Prostate gland (tissue), 2 donors: ENCODE measurements around the gene TAF5L. TPM values are rescaled to one million over a fixed set of nuclear protein-coding genes. Genes with fewer than 3 reads are reported as not detected.
A peak's percentile ranks its signal among the peaks of the same experiment; 100 is the strongest.

Experiments used
- DNase-seq: peaks from one replicate; pipeline ENCODE4 v3.0.0-alpha.2; 2019; ENCODE audit warnings: low spot score
- H3K27ac ChIP-seq, 2 donors: fragments of 200-600 bp; sonication (generic); 2 replicates each; pipeline ENCODE4 v1.5.1; 2017 to 2019
- H3K27me3 ChIP-seq: fragments of 200-600 bp; sonication (generic); replicated peaks from 2 replicates; pipeline ENCODE4 v1.5.1; 2019; ENCODE audit not compliant: insufficient read depth
- H3K36me3 ChIP-seq, 2 donors: fragments of 200-600 bp; sonication (generic); 1 replicate in 1 of 2; 2 replicates in 1 of 2; pipeline versions ENCODE4 v1.5.1 to v1.8.1; 2017 to 2019
- H3K4me1 ChIP-seq: fragments of 200-600 bp; sonication (generic); replicated peaks from 2 replicates; pipeline ENCODE4 v1.5.1; 2019
- H3K4me3 ChIP-seq, 2 donors: fragments of 200-600 bp; sonication (generic); 2 replicates each; pipeline ENCODE4 v1.5.1; 2017 to 2019
- H3K9me3 ChIP-seq: fragments of 200-600 bp; sonication (generic); 2 replicates; pipeline ENCODE4 v1.5.1; 2017
- CTCF ChIP-seq, 4 experiments: fragments of 200-600 bp in 2 of 4; fragments of 450-650 bp in 2 of 4; sonication (generic) in 2 of 4; IDR thresholded peaks; 1 replicate in 3 of 4; 2 replicates in 1 of 4; pipeline ENCODE4 v1.5.1; 2016 to 2019; ENCODE audit warnings: antibody characterized with exemption in 4 of 4, mild to moderate bottlenecking in 2 of 4, moderate library complexity in 2 of 4
- POLR2A ChIP-seq: fragments of 450-650 bp; IDR thresholded peaks from one replicate; pipeline ENCODE4 v1.6.1; 2016; ENCODE audit warnings: antibody characterized with exemption, mild to moderate bottlenecking
- POLR2AphosphoS5 ChIP-seq: sonication (generic); formaldehyde crosslinking; IDR thresholded peaks from one replicate; pipeline ENCODE4 v1.6.1; 2017; ENCODE audit warnings: antibody characterized with exemption
- WGBS: methylation state at CpG from one replicate; pipeline ENCODE4 v1.1.5; 2018; 5-methylcytosine and 5-hydroxymethylcytosine counted together
- intact Hi-C: fragments of 100-400 bp; cut with DNase I; formaldehyde crosslinking; loops from one replicate; pipeline ENCODE4 v1.14.2; 2022
- total RNA-seq, 2 donors: library from RNA; depleted of rRNA; stranded (reverse); fragments of >200 nt; gene quantifications; one replicate each; pipeline ENCODE4 v1.1.0, GENCODE V29; 2016

The TAF5L gene
- total RNA-seq, 2 donors from 2014 or later, result 14.0 to 17.2 TPM

- Histone ChIP-seq H3K9me3 (no peaks in the 10 kb centered on the region), H3K36me3 (peaks cover 0 to 3% of the 10 kb centered on the region in 2 donors), H3K27ac (no peak overlapping the region), H3K27me3 (no peaks in the 10 kb centered on the region), H3K4me3 (no peak overlapping the region), H3K4me1 (no peaks in the 10 kb centered on the region)
- no peak for DNase-seq
- WGBS, result 87% methylated on average over 8 of the region's 8 CpGs
- TF ChIP-seq CTCF (IDR thresholded peaks at IDR 0.05) (no peak), POLR2AphosphoS5 (no peak), POLR2A (no peak)
- intact Hi-C loops, result loop anchor here (2.0 to 5.0 kb wide), 3 partner anchors 410 to 649 kb away; no protein-coding TSS in a partner anchor
Measured at GRCh38 chr1:229661897-229662296, 36.0 kb upstream of the TAF5L start.

- TF ChIP-seq POLR2A (no peak), CTCF (IDR thresholded peaks at IDR 0.05) (peak; percentile 63 to 94 (median 85)), POLR2AphosphoS5 (peak; percentile 71)
- H3K36me3 ChIP-seq, result peaks cover 0 to 3% of the 10 kb centered on the region in 2 donors
- H3K4me1 ChIP-seq, result no peaks in the 10 kb centered on the region
- no peaks in the 10 kb centered on the region for H3K9me3 ChIP-seq
- intact Hi-C loops, result loop anchor here (2.0 to 5.0 kb wide), 3 partner anchors 411 to 650 kb away; no protein-coding TSS in a partner anchor
- H3K4me3 ChIP-seq, result no peak overlapping the region
- H3K27ac ChIP-seq, result no peak overlapping the region
- H3K27me3 ChIP-seq, result no peaks in the 10 kb centered on the region
- DNase-seq, result peak; percentile 78
- WGBS, result 57% methylated on average over 19 of the region's 19 CpGs
Measured at GRCh38 chr1:229661022-229661877, 35.3 kb upstream of the TAF5L start.

DNA sequence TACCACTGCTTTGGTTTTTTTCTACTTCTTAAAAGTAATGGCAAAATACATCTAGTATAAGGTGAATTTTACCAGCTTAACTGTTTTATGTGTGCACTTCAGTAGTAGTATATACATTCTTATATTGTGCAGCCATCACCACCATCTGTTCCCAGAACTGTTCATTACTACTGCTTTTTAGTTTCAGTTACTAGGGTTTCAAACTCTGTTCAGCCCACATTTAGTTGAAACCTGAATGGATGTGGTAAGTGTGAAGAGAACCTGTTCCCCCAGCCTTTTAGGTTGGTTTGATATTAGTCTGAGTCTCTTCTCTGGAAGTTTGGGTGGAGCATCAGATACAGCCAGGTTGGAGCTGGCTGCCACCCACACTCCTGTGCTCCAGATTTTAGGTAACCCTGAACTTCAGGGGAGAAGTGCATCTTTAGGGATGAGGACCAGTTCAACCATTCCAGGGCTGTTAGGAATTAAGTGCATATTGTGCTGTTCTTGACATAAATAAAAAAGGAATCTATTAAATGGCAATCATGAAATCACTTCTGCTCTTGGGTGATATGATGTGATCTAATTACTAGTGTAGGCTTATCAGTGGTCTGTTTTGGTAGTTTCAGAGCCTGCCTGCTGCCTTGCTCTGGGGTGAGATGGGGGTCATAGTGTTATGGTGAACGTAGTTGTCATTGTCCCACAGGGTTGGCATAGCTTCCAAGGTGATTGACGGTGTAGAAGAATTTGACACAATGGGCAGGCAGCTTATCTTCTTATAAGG lies 32.3 kb upstream of the TAF5L start:
- TF ChIP-seq POLR2A, result no peak
- TF ChIP-seq POLR2AphosphoS5, result no peak
- TF ChIP-seq CTCF (IDR thresholded peaks at IDR 0.05), result no peak
- Histone ChIP-seq H3K27me3 (no peaks in the 10 kb centered on the region), H3K36me3 (peaks cover 0 to 3% of the 10 kb centered on the region in 2 donors), H3K27ac (no peak overlapping the region), H3K4me3 (no peak overlapping the region), H3K4me1 (no peaks in the 10 kb centered on the region), H3K9me3 (no peaks in the 10 kb centered on the region)
- intact Hi-C loops, result no loop called here
- no peak for DNase-seq
- 96% methylated on average over 2 of the region's 2 CpGs for WGBS

DNA sequence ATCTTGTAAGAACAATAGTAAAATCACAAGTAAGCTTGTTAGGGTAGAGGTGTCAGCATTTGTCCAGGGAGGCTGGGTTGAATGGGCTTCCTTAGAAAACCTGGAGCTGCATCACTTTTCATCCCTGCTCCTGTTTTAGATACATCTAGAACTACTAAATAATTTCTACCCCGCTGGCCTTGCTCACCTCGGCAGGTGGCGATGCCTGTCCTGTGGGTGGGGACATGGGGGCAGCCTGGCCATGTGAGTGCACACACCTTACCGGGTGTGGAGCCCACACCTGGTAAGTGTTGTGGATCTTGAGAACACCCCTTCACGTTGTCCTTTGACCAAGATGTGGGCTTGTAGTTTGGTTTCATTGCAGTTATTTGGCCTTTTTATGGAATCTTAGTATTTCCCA lies 29.9 kb upstream of the TAF5L start:
- Histone ChIP-seq H3K36me3 (peaks cover 0 to 3% of the 10 kb centered on the region in 2 donors), H3K27me3 (no peaks in the 10 kb centered on the region), H3K4me3 (no peak overlapping the region), H3K4me1 (no peaks in the 10 kb centered on the region), H3K9me3 (no peaks in the 10 kb centered on the region), H3K27ac (no peak overlapping the region)
- no peak for DNase-seq
- WGBS, result 88% methylated on average over 5 of the region's 5 CpGs
- no peak for TF ChIP-seq POLR2A
- no peak for TF ChIP-seq POLR2AphosphoS5
- TF ChIP-seq CTCF (IDR thresholded peaks at IDR 0.05), result no peak
- intact Hi-C loops, result no loop called here
